ENCODE results near the gene AKAP1.

DNA sequence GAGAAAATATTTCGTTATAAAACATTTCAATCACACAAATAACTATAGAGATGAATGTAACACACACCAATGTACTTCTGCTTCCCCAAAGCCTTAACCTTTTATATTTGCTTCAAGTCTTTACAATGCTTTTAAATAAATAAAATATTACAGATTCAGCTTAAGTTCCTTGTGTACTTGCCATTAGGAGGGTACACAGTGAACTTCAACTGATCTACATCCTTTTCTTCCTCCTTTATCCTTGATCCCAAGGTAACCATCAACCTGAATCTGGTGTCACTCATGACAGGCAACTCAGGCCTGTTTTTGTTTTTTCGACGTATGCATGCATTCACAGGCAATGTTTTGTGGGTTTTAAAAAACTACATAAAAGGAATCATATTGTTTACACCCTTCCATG lies 9.3 kb upstream of the AKAP1 start:
- TF ChIP-seq, protein P1, sequence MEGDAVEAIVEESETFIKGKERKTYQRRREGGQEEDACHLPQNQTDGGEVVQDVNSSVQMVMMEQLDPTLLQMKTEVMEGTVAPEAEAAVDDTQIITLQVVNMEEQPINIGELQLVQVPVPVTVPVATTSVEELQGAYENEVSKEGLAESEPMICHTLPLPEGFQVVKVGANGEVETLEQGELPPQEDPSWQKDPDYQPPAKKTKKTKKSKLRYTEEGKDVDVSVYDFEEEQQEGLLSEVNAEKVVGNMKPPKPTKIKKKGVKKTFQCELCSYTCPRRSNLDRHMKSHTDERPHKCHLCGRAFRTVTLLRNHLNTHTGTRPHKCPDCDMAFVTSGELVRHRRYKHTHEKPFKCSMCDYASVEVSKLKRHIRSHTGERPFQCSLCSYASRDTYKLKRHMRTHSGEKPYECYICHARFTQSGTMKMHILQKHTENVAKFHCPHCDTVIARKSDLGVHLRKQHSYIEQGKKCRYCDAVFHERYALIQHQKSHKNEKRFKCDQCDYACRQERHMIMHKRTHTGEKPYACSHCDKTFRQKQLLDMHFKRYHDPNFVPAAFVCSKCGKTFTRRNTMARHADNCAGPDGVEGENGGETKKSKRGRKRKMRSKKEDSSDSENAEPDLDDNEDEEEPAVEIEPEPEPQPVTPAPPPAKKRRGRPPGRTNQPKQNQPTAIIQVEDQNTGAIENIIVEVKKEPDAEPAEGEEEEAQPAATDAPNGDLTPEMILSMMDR (IDR thresholded peaks at IDR 0.05; ENCODE audit: poor library complexity, severe bottlenecking), result no peak
- no peak for TF ChIP-seq POLR2AphosphoS5 (IDR thresholded peaks at IDR 0.05)
